H9 (cell line): ENCODE measurements around the gene CDH23. TPM values are rescaled to one million over a fixed set of nuclear protein-coding genes. Genes with fewer than 3 reads are reported as not detected.

Source experiments
- DNase-seq: peaks from one replicate; pipeline ENCODE4 v3.0.0-alpha.2; 2017
- H2AFZ ChIP-seq: one replicate; pipeline ENCODE4 v1.6.1; 2013; ENCODE audit warnings: mild to moderate bottlenecking, low read length, control low read depth, moderate library complexity
- H2AK5ac ChIP-seq: 2 replicates; pipeline ENCODE4 v1.6.1; 2013; ENCODE audit warnings: low read length, control low read depth, mixed read lengths; ENCODE audit not compliant: insufficient read length
- H2BK120ac ChIP-seq: one replicate; pipeline ENCODE4 v1.6.1; 2013; ENCODE audit warnings: low read depth, mild to moderate bottlenecking, low read length, control low read depth, inconsistent platforms; ENCODE audit not compliant: poor library complexity, severe bottlenecking
- H2BK12ac ChIP-seq: 2 replicates; pipeline ENCODE4 v1.6.1; 2013; ENCODE audit warnings: low read length, control low read depth, mixed read lengths, low read depth; ENCODE audit not compliant: insufficient read length
- H2BK15ac ChIP-seq: 2 replicates; pipeline ENCODE4 v1.6.1; 2013; ENCODE audit warnings: low read depth, low read length, control low read depth
- H2BK20ac ChIP-seq: one replicate; pipeline ENCODE4 v1.6.1; 2013; ENCODE audit warnings: low read depth, mild to moderate bottlenecking, low read length, control low read depth, inconsistent platforms; ENCODE audit not compliant: poor library complexity, severe bottlenecking
- H2BK5ac ChIP-seq: 2 replicates; pipeline ENCODE4 v1.6.1; 2013; ENCODE audit warnings: low read length, control low read depth, mixed read lengths; ENCODE audit not compliant: insufficient read length
- H3K14ac ChIP-seq: 2 replicates; pipeline ENCODE4 v1.6.1; 2013; ENCODE audit warnings: low read length, control low read depth; ENCODE audit not compliant: insufficient read depth
- H3K18ac ChIP-seq: 2 replicates; pipeline ENCODE4 v1.6.1; 2013; ENCODE audit warnings: low read depth, mild to moderate bottlenecking, mixed read lengths, low read length, control low read depth; ENCODE audit not compliant: insufficient read length
- H3K23ac ChIP-seq: 2 replicates; pipeline ENCODE4 v1.6.1; 2013; ENCODE audit warnings: low read length, control low read depth, mixed read lengths, low read depth; ENCODE audit not compliant: insufficient read length
- H3K23me2 ChIP-seq: 2 replicates; pipeline ENCODE4 v1.6.1; 2013; ENCODE audit warnings: low read depth, mild to moderate bottlenecking, mixed read lengths, low read length, control low read depth; ENCODE audit not compliant: insufficient read length, poor library complexity, severe bottlenecking
- H3K27ac ChIP-seq: 2 replicates; pipeline ENCODE4 v1.5.1; 2013; ENCODE audit warnings: low read length, control low read depth, mixed read lengths, low read depth; ENCODE audit not compliant: insufficient read length
- H3K27me3 ChIP-seq: 2 replicates; pipeline ENCODE4 v1.6.1; 2013; ENCODE audit warnings: low read length, control low read depth, inconsistent platforms; ENCODE audit not compliant: insufficient read depth
- H3K4ac ChIP-seq: 2 replicates; pipeline ENCODE4 v1.6.1; 2013; ENCODE audit warnings: low read depth, mild to moderate bottlenecking, control low read depth, inconsistent platforms, low read length, moderate library complexity
- H3K4me1 ChIP-seq: 2 replicates; pipeline ENCODE4 v1.6.1; 2013; ENCODE audit warnings: low read length, control low read depth, inconsistent platforms; ENCODE audit not compliant: insufficient read depth
- H3K4me2 ChIP-seq: 2 replicates; pipeline ENCODE4 v1.6.1; 2013; ENCODE audit warnings: low read length, control low read depth, mixed read lengths; ENCODE audit not compliant: insufficient read length, insufficient read depth
- H3K56ac ChIP-seq: 2 replicates; pipeline ENCODE4 v1.6.1; 2013; ENCODE audit warnings: low read depth, mild to moderate bottlenecking, mixed read lengths, low read length, control low read depth; ENCODE audit not compliant: insufficient read length
- H3K79me1 ChIP-seq: 2 replicates; pipeline ENCODE4 v1.6.1; 2013; ENCODE audit warnings: low read depth, mild to moderate bottlenecking, moderate library complexity, low read length, control low read depth, inconsistent platforms; ENCODE audit not compliant: insufficient read depth, poor library complexity, severe bottlenecking
- H3K79me2 ChIP-seq: 2 replicates; pipeline ENCODE4 v1.6.1; 2013; ENCODE audit warnings: low read length, control low read depth, inconsistent platforms; ENCODE audit not compliant: insufficient read depth
- H3K9ac ChIP-seq: 2 replicates; pipeline ENCODE4 v1.6.1; 2013; ENCODE audit warnings: low read length, control low read depth, mixed read lengths; ENCODE audit not compliant: insufficient read length; ENCODE audit errors: extremely low read depth
- H3K9me3 ChIP-seq: one replicate; pipeline ENCODE4 v1.6.1; 2013; ENCODE audit warnings: low read depth, low read length, inconsistent platforms; ENCODE audit not compliant: control insufficient read depth
- H3T11ph ChIP-seq: one replicate; pipeline ENCODE4 v1.6.1; 2013; ENCODE audit warnings: mild to moderate bottlenecking, low read length, control low read depth, inconsistent platforms
- H4K20me1 ChIP-seq: one replicate; pipeline ENCODE4 v1.6.1; 2013; ENCODE audit not compliant: control insufficient read depth, insufficient read length, insufficient read depth
- H4K5ac ChIP-seq: 2 replicates; pipeline ENCODE4 v1.6.1; 2013; ENCODE audit warnings: low read depth, mild to moderate bottlenecking, mixed read lengths, low read length, control low read depth; ENCODE audit not compliant: insufficient read length
- H4K8ac ChIP-seq: replicated peaks from 2 replicates; pipeline ENCODE4 v1.6.1; 2013; ENCODE audit warnings: low read length, control low read depth, mixed read lengths, low read depth; ENCODE audit not compliant: insufficient read length
- H4K91ac ChIP-seq: 2 replicates; pipeline ENCODE4 v1.6.1; 2013; ENCODE audit warnings: low read depth, mild to moderate bottlenecking, moderate library complexity, mixed read lengths, low read length, control low read depth; ENCODE audit not compliant: insufficient read length
- H3K27ac Mint-ChIP-seq, 3 experiments: 2 replicates in 2 of 3; 3 replicates in 1 of 3; pipeline ENCODE4 v1.8.0; 2020 to 2021; ENCODE audit warnings: mixed read lengths in 3 of 3, mild to moderate bottlenecking in 1 of 3, moderate library complexity in 1 of 3
- H3K27me3 Mint-ChIP-seq: 2 replicates; pipeline ENCODE4 v1.8.0; 2021; ENCODE audit warnings: low read depth, mild to moderate bottlenecking, moderate library complexity, mixed read lengths
- H3K36me3 Mint-ChIP-seq, 3 experiments: 2 replicates in 2 of 3; 3 replicates in 1 of 3; pipeline ENCODE4 v1.8.0; 2020 to 2021; ENCODE audit warnings: low read depth in 3 of 3, mixed read lengths in 3 of 3; ENCODE audit not compliant: insufficient read depth in 1 of 3
- H3K4me1 Mint-ChIP-seq, 2 experiments: 2 replicates each; pipeline ENCODE4 v1.8.0; 2020; ENCODE audit warnings: mixed read lengths in 2 of 2
- H3K4me3 Mint-ChIP-seq, 2 experiments: 2 replicates in 1 of 2; 3 replicates in 1 of 2; pipeline ENCODE4 v1.8.0; 2020 to 2021; ENCODE audit warnings: mild to moderate bottlenecking in 2 of 2, mixed read lengths in 2 of 2, moderate library complexity in 1 of 2
- H3K9me3 Mint-ChIP-seq, 2 experiments: 2 replicates in 1 of 2; 3 replicates in 1 of 2; pipeline ENCODE4 v1.8.0; 2020; ENCODE audit warnings: mild to moderate bottlenecking in 2 of 2, mixed read lengths in 2 of 2, moderate library complexity in 1 of 2
- WGBS: extraction: QIAGEN DNeasy Blood & Tissue Kit; methylation state at CpG from one replicate; pipeline ENCODE4 v1.1.7; 2013; ENCODE audit warnings: missing lambda C conversion rate, low lambda C conversion rate, mixed read lengths; ENCODE audit not compliant: insufficient read length; ENCODE audit errors: extremely low coverage; 5-methylcytosine and 5-hydroxymethylcytosine counted together
- total RNA-seq: library from RNA; stranded (reverse); gene quantifications from 2 replicates; pipeline ENCODE4 v1.2.1, GENCODE V29; 2021
- TF ChIP-seq, protein P1 (sequence below): fragments of 200-600 bp; sonication (generic); conservative IDR thresholded peaks from 3 replicates; pipeline ENCODE4 v1.8.0; 2021; ENCODE audit warnings: antibody characterized with exemption, mild to moderate bottlenecking

The CDH23 gene
- total RNA-seq, 1 experiment from 2014 or later = 2.1 TPM

DNA sequence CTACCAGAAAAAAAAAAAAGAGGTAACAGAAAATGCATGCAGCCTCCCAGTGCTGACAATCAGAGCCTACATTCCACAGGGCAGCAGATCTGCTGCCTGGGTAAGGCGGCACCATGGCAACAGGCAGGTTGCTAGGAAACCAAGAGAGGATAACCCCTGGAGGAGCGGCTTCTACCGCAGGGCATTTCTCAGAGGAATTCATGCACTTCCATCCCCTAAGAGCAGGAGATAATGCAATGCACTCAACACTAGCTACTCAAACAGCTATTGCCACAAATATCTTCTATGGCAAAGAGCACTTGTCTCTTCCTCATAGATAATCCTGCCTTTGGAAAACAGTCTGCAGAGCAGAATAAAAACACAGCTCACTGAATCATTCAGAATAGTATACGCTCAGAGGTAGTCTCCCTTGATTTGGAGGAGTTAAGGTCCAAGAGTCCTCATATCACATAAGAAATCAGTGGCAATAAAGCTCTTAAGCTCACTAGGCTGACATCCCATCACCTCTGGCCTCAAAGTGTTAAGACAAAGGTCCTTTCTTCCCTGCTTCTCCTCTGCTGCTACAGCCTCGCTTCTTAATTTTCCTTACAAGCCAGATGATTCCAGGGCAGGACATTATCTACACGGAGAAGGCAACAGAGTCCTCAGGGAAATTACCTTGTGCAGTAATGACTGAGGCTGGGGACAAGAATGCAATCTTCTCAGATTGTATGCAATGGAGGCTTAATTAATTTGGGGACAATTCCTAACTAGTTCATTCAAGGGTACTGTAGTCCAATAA, 443.6 kb downstream of the CDH23 start:
- Mint-ChIP-seq H3K27ac (peak overlapping the region in 2 of 3 experiments; percentile 68 to 73; a peak in 5 of 7 replicates), H3K4me1 (peaks cover 50 to 65% of the 10 kb centered on the region in 2 experiments), H3K4me3 (peak overlapping the region in 1 of 2 experiments; percentile 26; a peak in 1 of 5 replicates), H3K9me3 (no peaks in the 10 kb centered on the region), H3K36me3 (peaks cover 0 to 4% (median 4%) of the 10 kb centered on the region in 3 experiments; a peak in 2 of 7 replicates), H3K27me3 (no peaks in the 10 kb centered on the region)
- Histone ChIP-seq H4K8ac (no peak overlapping the region), H3K56ac (no peak overlapping the region), H3K4me1 (peaks cover 14% of the 10 kb centered on the region; the same call in 1 of the 2 replicates), H3K4ac (no peak overlapping the region), H3K79me2 (peaks cover 62% of the 10 kb centered on the region; the same call in 1 of the 2 replicates), H4K91ac (no peak overlapping the region), H3K23me2 (no peaks in the 10 kb centered on the region), H2BK5ac (no peak overlapping the region), H2BK120ac (no peak overlapping the region), H3T11ph (no peak overlapping the region), H3K4me2 (no peak overlapping the region), H2BK20ac (no peak overlapping the region), H3K27me3 (no peaks in the 10 kb centered on the region), H4K5ac (no peak overlapping the region), H2AK5ac (no peak overlapping the region), H3K14ac (peak overlapping the region; percentile 21; the same call in 1 of the 2 replicates), H4K20me1 (no peaks in the 10 kb centered on the region), H2BK12ac (no peak overlapping the region), H3K27ac (peak overlapping the region; percentile 14), H3K9ac (no peak overlapping the region), H2BK15ac (no peak overlapping the region), H3K18ac (peak overlapping the region; percentile 68), H3K9me3 (no peaks in the 10 kb centered on the region), H2AFZ (no peak overlapping the region), H3K79me1 (peaks cover 5% of the 10 kb centered on the region), H3K23ac (no peak overlapping the region)
- DNase-seq = peak; percentile 94
- no CpG with 5 or more reads among the region's 6 CpGs for WGBS
- TF ChIP-seq, protein P1, sequence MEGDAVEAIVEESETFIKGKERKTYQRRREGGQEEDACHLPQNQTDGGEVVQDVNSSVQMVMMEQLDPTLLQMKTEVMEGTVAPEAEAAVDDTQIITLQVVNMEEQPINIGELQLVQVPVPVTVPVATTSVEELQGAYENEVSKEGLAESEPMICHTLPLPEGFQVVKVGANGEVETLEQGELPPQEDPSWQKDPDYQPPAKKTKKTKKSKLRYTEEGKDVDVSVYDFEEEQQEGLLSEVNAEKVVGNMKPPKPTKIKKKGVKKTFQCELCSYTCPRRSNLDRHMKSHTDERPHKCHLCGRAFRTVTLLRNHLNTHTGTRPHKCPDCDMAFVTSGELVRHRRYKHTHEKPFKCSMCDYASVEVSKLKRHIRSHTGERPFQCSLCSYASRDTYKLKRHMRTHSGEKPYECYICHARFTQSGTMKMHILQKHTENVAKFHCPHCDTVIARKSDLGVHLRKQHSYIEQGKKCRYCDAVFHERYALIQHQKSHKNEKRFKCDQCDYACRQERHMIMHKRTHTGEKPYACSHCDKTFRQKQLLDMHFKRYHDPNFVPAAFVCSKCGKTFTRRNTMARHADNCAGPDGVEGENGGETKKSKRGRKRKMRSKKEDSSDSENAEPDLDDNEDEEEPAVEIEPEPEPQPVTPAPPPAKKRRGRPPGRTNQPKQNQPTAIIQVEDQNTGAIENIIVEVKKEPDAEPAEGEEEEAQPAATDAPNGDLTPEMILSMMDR = no peak
